HG03025 (cell line): Measurements from ENCODE around the gene DYNAP.

Experiments used
- ATAC-seq: cut with Tn5 transposase; IDR thresholded peaks from one replicate; pipeline ENCODE4 v1.9.1; 2021; ENCODE audit warnings: mild to moderate bottlenecking, moderate library complexity; ENCODE audit not compliant: unreplicated experiment, low FRiP score

Gene DYNAP

GRCh38 chr18:54630963-54631362, 39.9 kb downstream of the DYNAP start:
- no peak for ATAC-seq

DNA sequence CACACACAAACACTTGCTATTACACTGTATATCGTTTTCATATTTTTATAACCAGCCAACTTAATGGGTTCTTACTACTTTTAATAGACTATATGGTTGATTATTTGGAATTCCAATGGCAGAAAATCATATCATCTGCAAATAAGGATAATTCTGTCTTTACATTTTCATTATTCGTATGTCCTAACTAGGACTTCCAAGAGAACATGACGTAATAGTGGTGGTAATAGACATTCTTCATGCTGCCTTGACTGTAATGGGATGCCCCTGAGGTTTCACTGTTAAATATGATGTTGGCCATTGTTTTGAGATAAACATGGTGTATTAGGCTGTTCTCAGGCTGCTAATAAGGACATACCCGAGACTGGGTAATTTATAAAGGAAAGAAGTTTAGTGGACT, 45.2 kb downstream of the DYNAP start:
- no peak for ATAC-seq

GRCh38 chr18:54641734-54642133, 50.7 kb downstream of the DYNAP start:
- no peak for ATAC-seq

DNA sequence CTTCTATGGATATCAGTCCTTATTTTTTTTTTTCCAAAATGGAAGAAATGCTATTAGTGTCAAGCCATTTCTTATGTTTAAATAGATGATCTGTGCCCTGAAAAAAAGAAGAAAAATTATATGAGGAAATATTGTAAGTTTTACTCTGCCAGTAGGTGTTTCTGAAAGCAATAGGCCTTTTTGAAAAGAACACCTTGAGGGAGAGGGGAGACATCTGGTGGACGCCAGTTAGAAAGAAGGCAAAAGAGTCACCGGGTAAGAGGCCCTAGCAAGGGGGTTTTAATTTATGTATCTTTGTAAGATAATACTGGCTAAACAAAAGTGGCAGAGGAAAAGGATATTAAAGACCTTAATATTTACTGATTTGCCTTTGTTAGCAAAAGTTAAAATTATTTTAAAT, 56.1 kb downstream of the DYNAP start:
- ATAC-seq = no peak
